ENCODE results near the gene EPB41L2. TPM values are rescaled to one million over a fixed set of nuclear protein-coding genes. Genes with fewer than 3 reads are reported as not detected.

EPB41L2 gene
- polyA plus RNA-seq, 4 donors = 132 to 169 (median 152) TPM

DNA sequence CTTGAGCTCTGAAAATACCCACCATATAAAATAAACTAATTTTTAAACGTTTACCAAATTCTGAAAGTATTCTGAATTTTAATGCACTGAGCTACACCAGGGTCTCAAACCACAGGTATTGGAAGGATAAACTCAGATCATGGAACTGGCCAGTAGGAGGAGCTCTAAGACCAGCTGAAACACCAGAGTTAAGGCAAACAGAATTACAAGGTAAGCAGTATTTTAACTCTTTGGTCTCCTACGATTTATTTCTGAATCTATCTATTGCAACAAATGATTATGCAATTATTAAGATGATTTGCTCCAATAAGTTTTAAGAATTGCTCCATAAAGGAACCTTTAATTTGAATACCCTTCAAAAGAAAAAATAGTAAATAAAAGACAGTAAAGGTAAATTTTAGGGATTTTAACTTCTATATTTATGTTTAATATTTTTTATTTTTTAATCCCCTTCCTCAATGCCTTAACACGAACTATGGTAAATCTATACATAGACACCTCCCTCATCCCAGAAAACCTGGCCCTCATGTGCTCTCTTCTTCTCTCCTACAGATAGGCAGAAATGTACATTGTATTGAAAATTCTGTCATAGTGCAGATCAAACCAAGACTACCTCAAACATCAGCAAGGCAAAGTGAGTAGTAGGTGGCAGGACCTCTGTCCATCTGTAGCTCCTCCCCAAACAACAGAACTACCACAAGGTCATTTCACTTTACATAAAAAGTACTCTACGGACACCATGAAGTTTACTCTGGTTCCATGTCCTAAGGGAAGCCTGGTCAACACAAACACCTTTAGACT lies 177.5 kb downstream of the EPB41L2 start:
- peak; percentile 52 to 78 (median 62) for DNase-seq (ENCODE audit: low read depth in 4 of 4, low spot score in 2 of 4)

DNA sequence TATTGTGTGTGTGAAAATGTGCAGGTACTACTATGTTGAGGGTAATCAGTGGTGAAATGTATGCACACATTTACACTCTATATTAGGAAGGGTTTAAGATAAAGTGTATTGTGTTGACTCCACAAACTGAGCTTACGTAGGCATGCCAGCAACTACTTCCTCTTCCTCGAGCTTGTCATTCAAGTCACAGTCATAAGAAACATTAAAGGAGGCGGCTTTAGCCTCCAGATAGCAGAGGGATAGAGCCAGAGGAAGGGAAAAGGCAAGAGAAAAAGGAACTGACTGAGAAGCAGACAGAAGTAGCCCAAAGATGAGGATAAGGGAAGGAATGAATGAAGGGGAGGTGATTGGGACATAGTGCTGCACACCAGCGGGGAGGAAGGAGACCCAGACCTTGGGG lies 180.7 kb downstream of the EPB41L2 start:
- DNase-seq (ENCODE audit: low read depth in 4 of 4, low spot score in 2 of 4) = no peak

DNA sequence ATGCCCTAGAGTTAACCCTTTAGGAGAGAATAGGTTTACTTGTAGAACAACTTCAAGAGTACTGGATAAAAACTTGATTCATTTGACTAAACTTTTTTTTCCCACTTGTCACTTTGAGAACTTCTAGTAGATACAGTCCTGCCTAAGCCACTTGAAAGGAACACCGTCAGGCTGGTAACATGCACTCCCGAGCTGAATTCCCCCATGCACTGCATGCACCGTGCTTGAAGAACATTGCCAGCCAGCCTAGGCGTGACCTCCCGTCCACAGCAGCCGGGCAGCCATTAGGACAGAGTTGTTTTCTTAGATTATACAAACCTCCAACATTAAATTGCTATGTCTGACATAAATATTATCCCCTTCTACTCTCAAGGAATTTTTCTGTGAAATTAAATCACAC lies 183.2 kb downstream of the EPB41L2 start:
- DNase-seq (ENCODE audit: low read depth in 4 of 4, low spot score in 2 of 4) = no peak

DNA sequence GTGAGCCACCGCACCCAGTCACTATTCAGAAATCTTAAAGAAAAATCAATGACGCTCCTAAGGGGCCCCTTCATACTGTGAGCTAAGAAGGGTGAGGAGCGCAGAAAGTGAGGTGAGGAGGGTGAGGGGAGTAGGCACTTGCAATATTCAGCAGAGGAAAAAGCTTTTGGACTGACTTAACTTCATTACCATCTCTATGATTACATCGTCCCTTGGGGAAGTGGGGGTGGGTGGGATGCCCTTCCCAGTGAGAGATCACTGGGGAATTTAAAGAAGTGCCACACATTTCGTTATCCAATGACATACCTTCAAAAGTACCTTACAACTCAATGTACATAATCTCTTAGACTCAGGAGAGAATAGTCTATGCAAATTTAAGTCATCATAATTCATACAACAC lies 189.3 kb downstream of the EPB41L2 start:
- no peak for DNase-seq (ENCODE audit: low read depth in 4 of 4, low spot score in 2 of 4)

DNA sequence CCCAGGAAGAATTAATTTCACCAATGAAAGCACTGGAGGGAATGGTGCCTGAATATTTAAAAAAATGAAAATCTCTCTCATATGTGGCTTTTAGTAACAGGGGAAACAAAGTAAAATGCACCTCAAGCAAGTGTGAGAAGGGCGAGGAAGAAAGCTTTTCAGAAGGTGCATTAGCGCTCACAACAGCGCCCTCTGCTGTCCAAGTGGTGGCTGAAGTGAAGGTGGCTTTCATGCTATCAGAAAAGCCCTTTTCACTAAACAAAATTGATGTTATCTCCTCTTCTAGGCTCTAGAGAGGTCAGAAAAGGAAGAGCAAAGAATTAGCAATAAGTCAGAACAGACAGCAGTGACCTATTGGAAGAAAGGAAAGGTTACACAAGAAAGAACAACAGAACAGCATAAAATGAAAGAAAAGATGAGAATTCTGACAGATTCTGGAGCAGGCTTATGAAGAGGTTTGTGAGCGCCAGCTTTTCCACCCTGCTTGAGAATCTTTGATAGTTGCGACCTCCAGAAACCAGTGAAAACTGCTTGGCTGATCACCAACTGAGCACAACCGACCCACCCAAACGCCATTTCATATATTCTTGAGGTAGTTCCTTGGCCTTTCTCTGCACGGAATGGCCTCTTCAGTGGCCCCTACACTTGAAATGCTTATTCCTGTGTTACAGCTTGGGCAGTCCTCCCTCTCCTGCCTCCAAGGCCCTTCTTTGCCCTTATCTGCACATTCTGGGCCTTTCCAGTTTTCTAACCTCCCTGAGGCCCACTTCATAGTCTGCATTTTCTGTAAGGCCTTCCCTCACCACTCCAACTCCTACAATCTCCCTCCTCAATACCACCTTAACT lies 190.6 kb downstream of the EPB41L2 start:
- no peak for DNase-seq (ENCODE audit: low read depth in 4 of 4, low spot score in 2 of 4)

GRCh38 chr6:130870179-130870880 lies 192.7 kb downstream of the EPB41L2 start:
- no peak for DNase-seq (ENCODE audit: low read depth in 4 of 4, low spot score in 2 of 4)

DNA sequence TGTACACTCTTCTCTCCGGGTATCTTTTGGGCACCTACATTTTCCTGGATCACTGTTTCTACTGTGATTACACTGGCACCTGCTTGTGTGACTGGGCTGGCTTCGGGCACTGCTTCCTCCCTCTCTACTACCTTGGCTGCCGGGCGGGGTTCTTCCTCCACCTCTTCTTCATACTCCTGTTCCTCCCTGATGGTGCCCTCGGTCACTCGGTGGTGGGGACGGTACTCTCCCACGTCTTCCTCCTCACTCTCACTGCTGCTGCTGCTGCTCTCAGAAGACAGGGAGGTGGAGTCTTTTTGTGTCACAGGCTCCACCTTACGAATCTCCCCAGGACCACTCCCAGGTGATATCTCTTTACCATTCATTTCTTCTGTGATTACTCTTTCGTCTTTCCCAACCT lies 193.4 kb downstream of the EPB41L2 start:
- DNase-seq (ENCODE audit: low read depth in 4 of 4, low spot score in 2 of 4) = no peak

- DNase-seq (ENCODE audit: low read depth in 4 of 4, low spot score in 2 of 4) = no peak
Observed at GRCh38 chr6:130865793-130866192, 197.3 kb downstream of the EPB41L2 start.

DNA sequence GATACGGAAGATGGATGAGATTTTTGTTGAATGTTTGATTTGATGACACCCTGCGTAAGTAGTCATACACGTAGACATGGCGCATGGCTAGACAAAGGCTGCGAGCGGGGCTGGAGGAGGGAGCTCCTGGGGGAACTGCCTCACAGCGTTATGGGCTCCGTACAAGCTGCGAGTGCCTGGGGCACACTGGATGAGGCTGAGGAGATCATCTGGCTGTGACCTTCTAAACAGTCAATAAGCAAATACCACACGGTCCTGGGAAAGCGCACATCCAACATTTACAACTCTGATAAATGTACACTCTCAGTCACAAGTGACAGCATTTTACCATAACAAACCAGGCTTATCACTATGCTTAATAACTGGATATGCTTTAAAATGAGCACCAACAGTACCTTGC lies 198.7 kb downstream of the EPB41L2 start:
- DNase-seq (ENCODE audit: low read depth in 4 of 4, low spot score in 2 of 4) = no peak

GRCh38 chr6:130863415-130864230 lies 199.4 kb downstream of the EPB41L2 start:
- DNase-seq (ENCODE audit: low read depth in 4 of 4, low spot score in 2 of 4) = no peak

DNA sequence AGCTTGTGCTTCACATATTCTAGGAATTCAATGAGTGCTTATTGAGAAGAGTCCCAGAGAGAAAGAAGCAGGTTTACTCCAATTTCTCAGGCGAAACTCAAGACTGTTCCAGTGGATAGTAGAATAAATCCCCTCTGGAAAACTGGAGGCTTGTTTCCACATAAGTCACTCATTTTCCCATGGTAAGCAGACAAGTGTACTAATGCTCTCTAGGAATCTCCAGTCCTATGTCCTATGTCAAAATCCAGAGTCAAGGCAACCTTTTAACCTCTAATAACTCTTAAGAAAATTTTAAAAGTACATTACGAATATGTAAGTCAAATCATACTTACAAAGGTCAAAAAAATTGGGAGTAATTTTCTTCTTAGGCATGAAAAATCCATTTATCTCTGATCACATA lies 200.7 kb downstream of the EPB41L2 start:
- DNase-seq (ENCODE audit: low read depth in 4 of 4, low spot score in 2 of 4) = no peak

- no peak for DNase-seq (ENCODE audit: low read depth in 4 of 4, low spot score in 2 of 4)
Observed at GRCh38 chr6:130859161-130859867, 203.7 kb downstream of the EPB41L2 start.

GRCh38 chr6:130858498-130859160 lies 204.4 kb downstream of the EPB41L2 start:
- DNase-seq (ENCODE audit: low read depth in 4 of 4, low spot score in 2 of 4) = no peak

DNA sequence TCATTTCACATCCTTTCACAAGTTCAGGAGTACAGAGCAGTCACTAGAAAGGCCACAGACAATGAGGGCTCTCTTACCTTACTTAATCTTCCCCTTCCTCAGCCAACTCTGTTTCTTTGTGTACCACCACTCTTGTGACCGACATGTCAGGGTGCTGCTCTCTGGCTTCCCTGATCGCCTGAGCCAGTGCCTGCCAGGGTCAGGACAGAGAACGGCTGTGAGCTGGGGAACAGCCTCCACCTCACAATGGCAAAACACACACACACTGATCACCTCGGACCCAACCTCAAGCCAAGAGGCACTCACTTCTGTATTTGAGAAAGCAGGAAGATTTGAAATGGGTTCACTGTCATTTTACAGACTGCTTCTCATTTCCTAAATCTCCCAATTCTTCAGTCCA lies 205.0 kb downstream of the EPB41L2 start:
- no peak for DNase-seq (ENCODE audit: low read depth in 4 of 4, low spot score in 2 of 4)

- no peak for DNase-seq (ENCODE audit: low read depth in 4 of 4, low spot score in 2 of 4)
Observed at GRCh38 chr6:130853555-130854183, 209.4 kb downstream of the EPB41L2 start.

DNA sequence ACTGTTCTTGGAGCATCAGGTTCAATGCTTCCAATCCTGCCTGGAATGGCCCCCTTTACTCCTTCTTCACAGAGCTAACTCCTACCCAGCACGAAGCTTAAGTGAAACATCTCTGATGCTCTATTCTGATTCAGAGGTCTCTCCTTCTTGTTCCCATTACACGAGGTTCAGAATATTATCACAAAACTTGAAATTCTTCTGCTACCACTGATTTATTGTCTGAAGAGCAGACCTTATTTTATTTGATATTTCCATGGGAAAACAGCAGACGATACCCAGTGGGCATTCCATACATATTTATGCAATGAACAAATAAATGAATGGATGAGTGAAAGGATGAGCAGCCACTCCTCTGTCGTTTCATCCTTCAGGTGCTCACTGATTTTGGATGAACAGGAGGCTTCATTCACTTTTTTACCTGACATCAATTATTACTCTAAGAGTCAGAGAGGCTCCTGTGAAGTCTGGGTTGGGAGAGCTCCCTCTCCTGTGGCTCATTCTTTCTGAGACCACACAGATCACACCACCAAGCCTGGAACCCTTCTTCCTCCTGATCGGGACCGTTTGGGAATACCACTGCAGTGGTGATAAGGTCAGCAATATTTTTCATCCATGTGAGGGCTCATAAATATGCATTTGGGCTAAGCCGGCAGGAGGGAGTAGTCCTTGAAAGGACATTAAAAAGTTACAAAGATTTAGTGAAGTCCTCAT lies 210.0 kb downstream of the EPB41L2 start:
- DNase-seq (ENCODE audit: low read depth in 4 of 4, low spot score in 2 of 4) = no peak

DNA sequence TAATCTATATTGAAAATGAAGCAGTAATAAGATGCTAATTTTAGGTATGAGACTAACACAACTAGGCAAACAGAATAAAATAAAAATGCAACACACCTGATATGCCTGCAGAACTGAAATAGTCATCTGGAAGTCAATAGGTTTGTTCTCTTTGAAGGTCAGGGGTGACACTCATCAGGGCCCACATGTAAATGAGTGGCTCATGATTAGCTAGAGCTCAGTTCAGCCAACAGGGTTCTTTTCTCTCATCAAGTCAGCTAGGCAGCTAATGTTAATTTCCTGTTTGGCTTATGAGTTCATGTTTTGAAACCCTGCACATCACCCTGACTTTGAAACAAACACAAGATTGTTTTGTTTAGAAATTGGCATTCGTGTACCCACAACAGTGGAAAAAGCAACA lies 212.0 kb downstream of the EPB41L2 start:
- no peak for DNase-seq (ENCODE audit: low read depth in 4 of 4, low spot score in 2 of 4)

DNA sequence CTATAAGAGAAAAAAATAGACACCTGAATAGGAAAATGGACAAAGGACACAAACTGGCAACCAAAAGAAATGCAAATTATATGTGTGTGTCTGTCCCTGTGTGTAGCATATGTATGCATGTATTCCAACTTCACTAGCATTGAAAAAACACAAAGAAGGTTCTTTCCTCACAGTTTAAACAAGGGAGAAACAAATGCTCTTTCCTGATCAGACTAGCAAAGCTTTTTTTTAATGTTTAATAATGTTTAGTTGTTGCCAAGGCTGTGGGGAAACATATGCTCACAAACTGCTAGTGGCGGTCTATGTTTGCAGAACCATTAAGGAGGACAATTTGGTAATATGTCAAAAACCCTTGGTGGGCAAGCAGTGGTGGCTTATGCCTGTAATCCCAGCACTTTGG lies 213.5 kb downstream of the EPB41L2 start:
- DNase-seq (ENCODE audit: low read depth in 4 of 4, low spot score in 2 of 4) = no peak
